Smooth muscle cell of the brain vasculature (primary cell): ENCODE data around the gene MEP1B.
"Not testable (repeated sequence)": the region's sequence is repeated elsewhere in the genome, so short reads cannot be mapped to it uniquely, and the experiment has no call there.

ENCODE experiments used
- DNase-seq: peaks from one replicate; pipeline ENCODE4 v3.0.0-alpha.2; 2012; ENCODE audit warnings: low read depth, low spot score

Gene MEP1B

DNA sequence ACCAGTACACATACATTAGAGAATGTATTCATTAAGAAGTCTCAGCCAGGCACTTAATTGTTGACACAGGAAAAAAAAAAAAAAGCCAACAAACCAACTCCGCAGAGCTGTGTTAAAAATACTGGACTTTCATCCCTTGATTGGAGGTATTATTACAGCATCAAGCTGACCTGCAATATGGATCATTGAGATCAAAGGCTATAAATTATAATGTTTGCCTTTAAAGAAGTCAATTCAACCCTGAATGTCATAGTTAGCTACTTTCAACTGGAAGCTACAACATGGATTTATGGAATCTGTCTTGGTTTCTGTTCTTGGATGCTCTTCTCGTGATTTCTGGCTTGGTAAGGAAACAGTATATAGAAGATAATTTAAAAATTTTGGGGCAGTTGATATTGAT lies at the start of gene MEP1B:
TSS of gene MEP1B (plus strand) at position 250 of the 400 bp plus-strand sequence. CDS start at position 282, 32 bp downstream.
- DNase-seq = no peak

DNA sequence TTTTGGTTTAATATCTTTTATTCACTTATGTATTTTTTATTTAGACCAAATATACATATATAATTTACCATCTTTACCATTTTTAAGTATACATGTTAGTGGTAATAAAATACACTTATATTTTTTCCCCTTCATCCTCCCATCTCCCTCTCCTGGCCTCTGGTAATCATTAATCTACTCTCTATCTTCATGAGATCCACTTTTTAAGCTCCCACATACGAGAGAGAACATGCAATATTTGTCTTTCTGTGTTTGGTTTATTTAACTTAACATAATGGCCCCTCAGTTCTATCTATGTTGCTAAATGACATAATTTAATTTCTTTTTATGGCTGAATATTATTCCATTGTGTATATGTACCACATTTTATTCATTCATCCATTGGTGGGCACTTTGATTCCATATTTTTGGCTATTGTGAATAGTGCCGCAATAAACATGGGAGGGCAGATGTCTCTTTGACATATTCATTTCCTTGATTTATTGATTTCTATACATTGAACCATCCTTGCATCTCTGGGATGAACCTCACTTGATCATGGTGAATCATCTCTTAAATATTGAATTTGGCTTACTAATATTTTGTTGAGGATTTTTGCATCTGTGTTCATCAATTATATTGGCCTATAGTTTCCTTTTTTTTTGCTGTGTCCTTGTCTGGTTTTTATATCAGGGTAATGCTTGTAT lies 41.5 kb upstream of the MEP1B start:
- DNase-seq = no peak

DNA sequence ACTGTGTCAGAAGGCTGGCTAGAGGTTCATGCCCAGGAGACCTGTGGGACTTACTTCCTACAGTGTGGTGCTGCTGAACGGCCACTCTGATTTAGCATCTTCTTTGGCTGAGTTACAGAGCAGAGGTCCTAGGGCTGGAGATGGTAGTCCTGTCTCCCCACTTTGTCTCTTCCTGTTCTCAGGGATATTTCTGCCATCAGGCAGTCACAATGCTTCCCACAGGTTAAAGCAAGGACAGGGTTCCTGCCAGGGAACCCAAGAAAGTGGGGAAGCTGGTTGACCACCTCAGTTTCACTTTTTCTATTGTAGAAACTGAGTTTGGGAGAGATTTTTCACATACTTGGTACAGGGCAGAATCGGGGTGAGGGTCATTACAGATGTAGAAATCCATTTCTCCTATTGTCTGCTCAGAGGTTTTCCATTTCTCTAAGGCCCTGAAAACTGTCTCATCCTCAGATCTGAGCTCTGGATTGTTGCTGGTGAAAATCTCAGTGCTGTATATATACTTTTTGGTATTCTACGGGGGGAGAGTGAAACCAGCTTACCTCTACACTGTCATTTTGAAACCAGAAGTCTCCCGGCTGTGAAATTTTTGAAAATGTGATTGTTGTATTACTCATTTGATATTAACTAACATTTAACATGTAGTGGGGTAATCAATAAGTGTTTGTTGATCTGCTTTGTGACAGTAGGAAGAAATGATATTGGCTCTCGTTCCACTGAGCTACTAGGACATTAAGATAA lies 37.0 kb upstream of the MEP1B start:
- DNase-seq = no peak

DNA sequence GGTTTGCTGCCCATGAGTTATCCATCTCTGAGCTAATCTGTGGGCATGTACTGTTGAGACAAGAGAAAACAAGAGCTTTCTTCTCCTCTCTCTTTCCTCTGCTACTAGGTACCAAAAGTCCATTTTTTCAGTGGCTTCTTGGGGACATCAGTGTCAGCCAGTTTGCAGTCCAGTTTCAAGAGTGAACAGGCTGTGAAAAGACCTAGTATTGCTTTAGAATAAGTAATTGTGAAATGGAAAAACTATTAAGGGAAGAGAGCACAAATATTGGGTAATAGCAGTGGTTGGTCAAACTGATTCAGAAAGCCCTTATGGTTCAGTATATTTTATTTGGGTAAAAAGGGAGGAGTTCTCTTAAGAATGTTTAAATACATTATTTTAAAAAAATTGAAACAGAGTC lies 33.0 kb upstream of the MEP1B start:
- DNase-seq = no peak

DNA sequence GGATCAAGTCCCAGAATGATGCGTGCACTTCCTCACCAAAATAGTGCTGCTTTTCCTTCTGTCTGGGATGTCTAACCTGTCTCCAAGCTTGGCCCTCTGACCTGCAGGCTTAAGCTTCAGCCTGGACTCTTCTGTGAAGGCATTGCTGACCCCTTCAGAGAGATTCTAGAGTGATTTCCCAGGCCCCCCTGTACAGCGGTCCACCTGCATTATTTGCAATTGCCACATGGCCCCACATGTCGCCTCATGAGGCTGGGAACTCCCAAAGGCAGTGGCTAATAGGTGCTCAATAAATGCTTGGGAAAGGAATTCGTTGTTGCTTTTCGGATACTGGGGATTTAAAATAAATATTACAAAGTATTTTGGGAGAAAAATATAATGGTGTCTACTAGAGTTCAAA lies 32.3 kb upstream of the MEP1B start:
- no peak for DNase-seq

DNA sequence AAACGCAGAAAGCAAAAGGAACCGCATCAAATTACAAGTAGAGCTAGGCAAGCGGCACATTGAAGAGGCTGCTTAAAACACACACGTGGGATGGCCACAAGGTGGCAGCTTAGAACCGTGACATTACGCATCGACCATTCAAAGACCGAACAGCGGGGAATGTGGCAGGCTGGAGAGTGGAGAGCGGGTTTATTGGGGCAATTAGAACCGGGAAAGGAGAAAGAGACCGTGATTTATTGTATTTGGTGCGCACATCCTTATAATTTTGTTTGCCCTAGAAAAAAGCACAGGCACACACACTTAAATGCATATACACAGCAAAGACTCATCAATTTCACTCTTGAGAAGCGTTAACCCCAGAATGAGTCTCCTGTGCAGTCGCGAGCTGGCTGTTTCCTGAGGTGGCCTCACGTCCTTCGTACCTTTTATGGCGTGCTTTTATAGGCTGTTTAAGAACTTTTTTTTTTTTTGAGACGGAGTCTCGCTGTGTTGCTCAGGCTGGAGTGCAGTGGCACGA lies 31.7 kb upstream of the MEP1B start:
- peak; percentile 73 for DNase-seq

DNA sequence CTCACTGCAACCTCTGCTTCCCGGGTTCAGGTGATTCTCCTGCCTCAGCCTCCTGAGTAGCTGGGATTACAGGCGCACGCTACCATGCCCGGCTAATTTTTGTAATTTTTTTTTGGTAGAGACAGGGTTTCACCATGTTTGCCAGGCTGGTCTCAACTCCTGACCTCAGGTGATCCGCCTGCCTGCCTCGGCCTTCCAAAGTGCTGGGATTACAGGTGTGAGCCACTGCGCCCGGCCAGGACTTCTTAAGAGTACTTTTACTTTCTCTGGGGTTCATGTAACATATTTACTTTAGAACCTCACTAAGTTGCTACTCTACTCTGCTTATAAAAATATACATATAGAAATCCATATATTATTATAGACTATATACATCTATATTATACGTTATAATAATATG lies 31.2 kb upstream of the MEP1B start:
- DNase-seq = not testable (repeated sequence)

DNA sequence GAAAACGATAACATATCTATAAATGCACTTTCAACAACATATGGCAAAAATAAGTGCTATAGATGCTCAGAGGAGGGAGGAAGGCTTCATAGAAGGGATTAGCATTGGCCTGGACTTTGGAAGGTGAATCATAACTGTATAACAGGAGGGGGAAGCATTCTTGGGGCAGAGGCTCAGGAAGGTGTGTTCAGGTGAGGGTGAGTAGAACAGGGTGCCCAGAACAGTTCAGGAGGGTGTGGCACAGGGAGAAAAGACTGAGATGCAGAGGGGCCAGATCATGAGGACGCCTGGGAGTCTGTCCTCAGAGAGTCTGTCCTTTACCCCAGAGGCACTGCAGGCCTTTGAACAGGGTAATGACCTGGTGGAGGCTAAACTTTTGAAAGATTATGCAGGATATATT lies 29.3 kb upstream of the MEP1B start:
- no peak for DNase-seq

DNA sequence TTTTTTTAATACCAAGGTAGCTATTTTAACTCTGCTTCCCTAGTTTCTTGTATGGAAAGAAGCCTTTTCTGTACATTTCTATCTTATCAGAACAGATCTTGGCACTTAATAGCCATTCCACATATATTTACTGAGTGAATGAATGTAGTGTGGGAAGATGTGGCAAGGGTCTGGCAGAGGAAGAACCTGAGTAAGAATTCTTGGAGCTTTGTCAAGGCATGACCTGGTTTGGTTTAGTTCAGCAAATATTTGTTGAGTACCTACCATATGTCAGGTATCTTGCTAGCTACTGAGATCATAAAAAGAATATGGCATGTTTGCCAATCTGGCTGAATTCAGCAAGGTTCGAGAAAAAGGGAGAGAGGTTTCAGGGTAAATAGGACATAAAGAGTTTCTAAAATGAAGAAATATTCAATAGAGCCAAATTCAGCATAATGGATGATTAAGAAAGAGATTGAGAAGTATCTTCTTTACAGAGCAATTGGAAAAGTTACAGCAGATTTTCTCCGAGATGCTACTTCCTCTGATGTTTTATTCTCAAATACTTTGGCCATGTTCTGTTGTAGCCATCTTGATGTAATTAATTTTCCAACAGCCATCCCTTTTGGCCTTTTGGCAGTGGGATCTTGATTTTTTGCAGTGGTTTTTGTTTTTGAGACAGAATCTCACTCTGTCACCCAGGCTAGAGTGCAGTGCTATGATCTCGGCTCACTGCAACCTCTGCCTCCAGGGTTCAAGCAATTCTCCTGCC lies 21.7 kb upstream of the MEP1B start:
- DNase-seq = no peak

DNA sequence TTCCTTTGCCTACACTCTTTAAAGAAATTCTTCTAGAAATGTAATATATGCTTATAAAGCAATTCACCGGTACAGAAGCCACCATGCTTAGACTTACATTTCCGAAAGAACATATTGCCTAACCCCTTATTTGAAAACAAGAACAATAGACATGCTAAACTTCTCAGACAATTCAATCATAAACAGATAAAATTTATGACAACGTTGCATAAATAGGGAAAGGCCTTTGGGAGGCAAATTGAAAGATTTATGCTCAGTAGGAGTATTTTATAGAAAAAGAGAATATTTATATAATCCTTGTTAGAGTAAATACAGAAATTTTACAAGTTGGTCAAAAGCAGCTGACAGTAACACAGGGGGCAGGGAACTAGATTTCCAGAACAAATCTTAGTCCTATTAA lies 16.2 kb upstream of the MEP1B start:
- DNase-seq = no peak

DNA sequence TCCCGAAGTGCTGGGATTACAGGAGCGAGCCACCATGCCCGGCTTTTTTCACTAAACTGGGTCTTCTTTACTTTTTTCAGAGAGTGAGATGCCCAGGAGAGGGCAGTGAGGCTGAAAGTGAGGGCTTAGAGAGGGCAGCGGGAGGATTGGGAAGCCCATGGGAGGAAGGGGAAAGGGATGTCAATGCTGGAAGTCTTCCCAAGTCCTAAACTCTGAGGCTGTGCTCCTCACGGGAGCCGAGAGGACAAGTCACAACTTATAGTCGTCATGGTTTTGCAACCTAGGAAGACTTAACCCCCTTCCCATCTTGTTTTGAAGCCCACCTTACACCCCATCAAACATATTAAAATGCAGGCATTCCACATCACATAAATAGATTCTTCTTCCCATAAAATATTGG lies 15.1 kb upstream of the MEP1B start:
- no peak for DNase-seq

DNA sequence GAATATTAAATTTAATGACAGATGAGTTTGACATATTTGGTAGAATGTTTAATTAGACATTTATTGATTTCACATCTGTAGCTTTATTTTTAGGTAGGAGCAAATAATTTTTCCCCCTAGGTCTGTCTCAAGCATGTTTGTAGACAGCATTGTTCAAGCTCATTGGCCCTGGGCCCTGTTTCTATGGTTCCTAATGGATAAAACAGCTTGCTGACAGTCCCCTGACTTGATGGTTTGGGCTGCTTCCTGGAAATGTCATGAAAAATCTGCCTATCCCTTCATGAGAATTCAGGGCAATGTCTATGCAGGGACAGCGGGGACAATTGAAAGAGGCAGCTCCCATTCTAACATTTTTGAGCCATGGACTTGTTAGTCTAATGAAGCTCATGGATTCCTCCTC lies 14.6 kb upstream of the MEP1B start:
- no peak for DNase-seq

DNA sequence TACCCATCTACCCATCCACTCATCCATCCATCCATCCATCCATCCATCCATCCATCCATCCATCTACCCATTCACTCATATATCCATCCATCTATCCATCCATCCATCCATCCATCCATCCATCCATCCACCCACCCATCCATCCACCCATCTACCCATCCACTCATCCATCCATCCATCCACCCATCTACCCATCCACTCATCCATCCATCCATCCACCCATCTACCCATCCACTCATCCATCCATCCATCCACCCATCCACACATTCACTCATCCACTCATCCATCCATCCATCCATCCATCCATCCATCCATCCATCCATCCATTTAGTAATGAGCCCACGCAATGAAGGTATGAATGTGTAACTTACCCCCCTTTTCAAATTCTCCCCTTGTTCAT lies 13.1 kb upstream of the MEP1B start:
- not testable (repeated sequence) for DNase-seq

DNA sequence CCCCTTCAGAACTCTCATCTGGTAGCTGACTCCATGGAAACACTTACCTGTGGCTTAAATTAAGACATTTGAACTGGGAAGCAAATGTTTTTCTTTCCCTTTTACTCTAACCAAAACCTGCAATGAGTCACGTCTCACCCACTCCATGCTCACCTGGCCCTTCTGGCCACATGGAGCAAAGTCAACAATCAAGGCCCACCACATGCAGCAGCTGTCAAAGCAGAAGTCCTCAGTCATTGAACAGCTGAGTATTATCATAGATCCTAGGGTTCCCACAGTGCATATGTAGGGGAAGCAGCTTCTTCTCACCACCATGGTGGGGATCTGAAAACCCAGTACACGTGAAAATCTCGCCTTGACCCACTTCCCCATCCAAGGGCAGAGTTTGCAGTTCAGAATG lies 12.3 kb upstream of the MEP1B start:
- DNase-seq = no peak

DNA sequence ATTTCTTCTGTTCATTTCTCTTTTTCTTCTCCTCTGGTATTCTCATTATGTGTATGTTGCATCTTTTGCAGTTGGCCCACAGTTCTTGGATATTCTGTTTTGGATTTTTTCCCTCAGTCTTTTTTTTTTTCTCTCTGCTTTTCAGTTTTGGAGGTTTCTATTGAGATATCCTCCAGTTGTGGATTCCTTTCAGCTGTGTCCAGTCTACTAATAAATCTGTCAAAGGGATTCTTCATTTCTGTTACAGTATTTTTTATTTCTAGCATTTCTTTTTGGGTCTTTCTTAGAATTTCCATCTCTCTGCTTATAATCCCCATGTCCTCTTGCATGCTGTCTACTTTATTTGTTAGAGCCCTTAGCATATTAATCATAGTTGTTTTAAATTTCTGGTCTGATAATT lies 6.3 kb upstream of the MEP1B start:
- DNase-seq = no peak

DNA sequence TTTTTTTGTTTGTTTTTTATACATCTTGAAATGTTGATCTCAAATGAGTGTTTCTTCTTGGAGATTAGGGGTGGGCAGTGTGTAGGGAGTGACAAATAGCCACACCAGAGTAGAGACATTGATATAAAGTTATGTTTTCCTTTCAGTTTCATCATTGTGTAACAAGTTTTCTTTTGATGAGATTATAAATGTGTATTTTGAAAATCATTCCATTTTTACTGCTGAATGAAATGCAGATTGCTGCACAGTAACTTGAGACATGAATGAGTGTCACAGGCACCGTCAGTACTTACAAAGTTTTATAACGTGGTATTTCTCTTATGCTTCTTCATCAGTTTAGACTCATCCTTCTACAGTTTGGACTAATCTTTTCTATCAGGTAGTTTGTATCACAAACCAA lies 370 bp downstream of the MEP1B start:
- no peak for DNase-seq

DNA sequence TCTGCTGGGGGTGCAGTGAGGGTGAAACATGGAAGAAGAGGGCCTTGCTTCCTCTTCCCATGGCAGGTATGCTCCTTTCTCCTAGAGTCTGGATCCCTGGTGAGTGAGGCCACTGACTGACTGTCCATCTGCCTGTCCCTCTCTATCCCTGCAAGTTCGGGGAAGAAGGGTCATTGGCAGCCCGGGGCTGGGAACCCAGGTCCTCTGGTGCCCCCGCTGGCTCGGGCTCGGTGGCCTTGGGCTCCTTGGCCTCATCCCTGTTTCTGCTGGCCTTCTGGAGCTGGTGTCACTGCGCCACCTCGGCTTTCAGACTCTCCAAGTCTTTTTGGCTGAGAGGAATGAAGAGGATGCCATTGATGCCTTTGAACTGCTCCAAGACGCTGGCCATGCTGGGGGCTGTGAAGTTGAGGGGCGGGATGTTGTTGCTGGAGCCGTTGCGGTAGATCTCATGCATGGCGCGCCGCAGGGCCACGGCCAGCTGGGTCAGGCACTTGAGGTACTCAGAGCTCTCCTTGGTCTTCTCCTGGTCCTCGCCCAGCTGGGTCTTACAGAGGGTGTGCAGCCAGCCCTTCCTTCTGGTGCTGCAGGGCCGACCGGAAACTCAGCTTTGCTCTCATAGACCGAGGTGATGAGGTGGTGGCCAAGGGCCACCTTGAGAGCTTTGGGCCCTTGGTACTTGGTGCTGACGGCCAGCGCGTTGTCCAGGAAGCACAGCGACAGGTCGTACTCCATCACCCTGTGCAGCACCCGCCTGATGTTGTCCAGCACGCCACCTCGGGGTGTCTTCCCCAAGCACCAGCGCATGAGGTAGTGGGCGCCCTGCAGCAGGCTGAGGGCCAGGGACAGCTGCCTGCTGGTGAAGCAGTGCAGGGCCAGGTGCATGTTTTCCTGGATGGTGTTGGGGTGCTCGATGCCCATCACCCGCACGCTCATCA lies 6.3 kb downstream of the MEP1B start:
- DNase-seq = no peak

DNA sequence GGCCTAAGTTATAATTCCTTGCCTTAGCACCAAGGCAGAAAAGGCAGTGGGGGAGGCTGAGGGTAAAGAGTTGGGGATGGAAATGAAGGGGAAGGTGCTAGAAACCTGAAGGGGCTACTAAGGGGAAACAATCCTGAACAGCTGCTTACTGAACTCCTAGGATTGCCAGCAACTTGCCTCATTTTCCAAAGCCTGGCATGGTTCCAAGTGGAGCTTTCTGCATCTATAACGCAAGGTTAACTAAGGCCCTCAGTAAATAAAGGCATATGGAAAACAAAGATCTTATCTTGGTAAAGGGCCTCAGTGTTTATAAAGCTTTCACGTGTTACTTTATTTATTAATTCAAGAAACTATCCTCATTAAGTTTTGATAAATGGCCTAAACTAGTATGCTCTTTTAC lies 10.9 kb downstream of the MEP1B start:
- no peak for DNase-seq

DNA sequence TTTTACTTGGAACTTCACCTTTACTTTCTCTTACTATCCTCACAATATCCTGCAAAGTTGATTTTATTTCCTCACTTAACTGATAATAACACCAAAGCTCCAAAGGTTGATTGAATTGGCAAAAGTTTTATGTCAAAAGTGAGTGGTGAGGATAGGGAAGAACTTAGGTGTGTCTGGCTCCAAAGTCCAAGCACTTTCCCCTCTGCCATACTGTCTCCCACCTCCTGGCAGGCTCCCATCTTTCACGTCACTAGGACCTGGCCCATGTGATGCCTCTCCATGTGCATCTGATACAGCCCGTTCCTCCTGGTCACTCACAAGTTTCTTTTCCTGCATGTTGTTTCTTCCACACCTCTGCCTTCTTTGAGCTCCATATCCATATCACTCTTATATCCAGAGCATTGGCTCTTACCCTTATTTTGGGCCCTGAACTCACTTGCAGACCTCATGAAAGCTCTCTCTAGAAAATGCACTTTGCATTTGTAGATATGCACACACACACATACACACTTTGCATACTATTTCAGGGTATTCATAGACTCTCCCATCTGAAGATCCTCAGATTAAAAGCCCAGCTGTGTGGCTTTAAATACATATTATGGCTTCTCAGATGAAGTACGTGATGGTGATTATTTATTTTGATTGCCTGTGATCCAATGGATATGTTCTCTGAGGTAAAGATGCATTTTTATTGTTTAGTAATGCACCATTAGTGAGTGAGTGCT lies 12.3 kb downstream of the MEP1B start:
- DNase-seq = no peak

DNA sequence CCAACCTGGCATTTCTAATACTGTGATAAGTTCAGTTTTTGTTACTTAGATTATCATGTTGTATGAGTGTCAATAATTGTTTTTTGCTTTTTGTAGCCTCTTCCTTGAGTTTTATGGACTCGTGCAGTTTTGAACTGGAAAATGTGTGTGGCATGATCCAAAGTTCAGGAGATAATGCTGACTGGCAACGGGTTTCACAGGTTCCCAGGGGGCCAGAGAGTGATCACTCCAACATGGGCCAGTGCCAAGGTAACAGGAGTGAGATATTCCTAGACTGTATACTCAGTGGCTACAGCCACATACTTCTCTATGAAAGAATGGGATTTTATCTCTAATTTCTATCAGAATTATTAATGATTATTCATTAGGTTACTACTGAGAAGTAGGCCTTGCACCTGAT lies 18.2 kb downstream of the MEP1B start:
- DNase-seq = no peak

DNA sequence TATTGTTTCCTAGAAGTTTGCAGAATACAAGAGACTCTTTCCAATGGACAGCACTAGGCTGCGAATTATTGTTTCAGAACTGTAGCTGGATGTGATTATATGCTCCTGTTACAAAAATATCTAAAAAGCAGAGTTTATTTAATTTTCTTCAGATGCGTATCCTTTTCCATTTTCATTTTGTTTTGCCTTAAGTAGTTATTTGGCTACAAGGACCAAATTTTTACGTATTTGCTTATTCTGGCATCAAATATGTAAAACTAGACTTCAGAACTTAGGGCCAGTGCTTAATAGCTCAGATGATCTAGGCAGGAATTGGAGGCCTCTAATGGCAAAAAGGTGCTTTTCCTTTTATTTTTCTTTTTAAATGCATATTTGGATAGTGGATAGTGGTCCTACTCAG lies 18.7 kb downstream of the MEP1B start:
- no peak for DNase-seq
